GM18511 (cell line): Measurements from ENCODE around the gene SUGCT.

Experiments used
- ATAC-seq: cut with Tn5 transposase; IDR thresholded peaks from one replicate; pipeline ENCODE4 v1.9.1; 2021; ENCODE audit warnings: mild to moderate bottlenecking, moderate library complexity; ENCODE audit not compliant: unreplicated experiment

Gene SUGCT

DNA sequence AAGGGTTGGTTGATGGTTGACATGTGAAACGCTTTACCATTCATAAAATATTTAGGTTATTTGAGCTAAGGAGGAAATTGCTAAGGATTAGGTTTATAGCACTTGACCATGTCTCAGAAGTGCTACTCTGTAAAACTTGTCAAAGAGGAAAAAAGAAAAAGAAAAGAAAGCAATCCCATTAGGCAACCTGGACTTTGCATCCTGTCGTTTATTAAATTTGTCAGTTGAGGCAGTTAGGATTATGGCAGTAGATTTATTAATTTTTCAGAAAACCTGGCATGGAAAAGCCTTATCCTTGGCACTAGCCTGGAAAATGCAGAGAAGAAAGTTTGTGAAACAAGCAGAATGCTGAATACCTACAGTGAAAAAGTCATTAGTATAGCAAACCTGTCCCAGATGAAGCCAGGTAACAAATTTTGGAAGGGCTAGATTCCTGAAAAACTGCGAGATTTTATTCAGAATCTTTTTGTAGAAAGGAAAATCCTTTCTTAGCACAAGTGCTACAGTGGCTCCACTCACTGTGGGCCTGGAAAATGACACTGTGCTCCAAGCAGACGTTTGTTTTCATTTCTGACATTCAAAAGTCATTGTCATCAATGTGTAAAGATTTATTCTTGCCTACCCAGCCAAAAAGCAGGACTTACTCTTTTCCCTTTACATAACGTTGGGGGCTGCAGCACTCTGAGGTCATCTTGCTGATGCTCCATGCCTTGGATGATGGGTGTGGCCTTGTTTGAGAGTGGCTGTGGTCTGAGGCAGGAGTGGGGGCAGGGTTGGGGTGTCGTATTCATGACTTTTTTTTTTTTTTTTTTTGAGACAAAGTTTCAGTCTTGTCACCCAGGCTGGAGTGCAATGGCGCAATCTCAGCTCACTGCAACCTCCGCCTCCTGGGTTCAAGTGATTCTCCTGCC lies 664.9 kb downstream of the SUGCT start:
- ATAC-seq, result no peak

DNA sequence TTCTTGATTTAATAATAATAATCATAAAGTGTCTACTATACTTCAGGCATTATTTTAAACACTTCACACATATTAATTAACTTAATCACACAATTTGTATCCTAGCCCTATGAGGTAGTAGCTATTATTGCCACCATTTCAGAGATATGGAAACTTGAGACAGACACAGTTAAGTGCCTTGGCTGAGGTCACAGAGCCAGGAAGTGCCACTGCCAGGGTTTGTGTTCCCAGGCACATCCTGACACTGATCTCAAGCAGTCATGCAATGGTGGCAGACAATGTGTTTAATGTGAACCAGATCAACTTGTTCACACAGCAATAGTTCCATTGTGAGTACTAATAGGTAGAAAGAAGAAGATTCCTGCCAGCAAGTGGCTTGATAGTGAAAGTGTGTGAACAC lies 666.0 kb downstream of the SUGCT start:
- ATAC-seq, result no peak

DNA sequence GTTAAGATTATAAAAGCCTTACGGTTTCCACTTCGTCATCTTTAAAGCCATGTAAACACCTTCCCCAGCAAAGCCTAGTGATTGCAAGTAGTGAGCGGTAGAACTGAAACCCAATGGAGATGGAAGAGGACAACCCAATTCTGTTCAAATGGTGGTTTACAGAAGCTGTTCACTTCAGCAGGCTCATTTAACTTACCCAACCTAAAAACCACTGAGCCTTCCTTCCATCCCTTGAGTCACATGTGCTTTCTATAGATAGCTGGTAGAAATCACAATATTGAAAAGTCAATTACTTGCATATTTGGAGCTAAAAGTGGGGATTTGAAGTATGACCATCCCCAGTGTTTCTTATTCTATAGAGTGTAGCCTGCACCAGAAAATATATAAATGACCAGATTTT lies 667.7 kb downstream of the SUGCT start:
- no peak for ATAC-seq

DNA sequence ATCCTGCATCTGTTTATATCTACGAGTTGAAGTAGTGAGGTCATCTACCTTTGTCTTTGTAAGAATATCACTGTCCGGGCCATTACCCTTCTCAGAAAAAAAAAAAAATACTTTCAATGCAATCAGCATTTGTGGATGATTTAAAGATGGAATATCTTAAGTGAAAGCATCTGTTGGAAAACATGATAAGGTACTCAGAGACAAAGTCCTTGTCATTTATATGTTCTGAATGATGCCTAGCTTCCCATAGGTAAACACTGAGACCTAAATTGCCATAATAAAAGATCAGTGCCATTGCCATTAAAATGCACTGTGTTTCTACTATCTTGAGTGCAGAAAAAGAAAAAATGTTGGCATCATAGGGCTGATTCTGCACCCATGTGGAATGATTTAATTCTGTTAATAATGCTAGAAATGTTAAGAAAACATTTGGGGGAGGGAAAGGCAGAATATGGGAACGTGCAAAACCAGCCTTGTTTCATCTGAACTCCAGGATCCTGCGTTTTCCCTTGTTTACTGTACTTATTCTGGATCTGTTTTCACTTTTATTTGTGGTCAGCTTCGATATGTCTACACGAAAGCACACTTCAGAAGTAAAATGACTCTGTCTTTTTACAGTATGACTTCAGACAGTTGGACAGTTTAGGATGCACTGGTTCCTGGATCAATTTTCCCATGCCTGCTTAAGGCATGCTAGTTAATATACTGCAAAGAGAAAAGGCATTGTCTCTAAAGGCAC lies 669.8 kb downstream of the SUGCT start:
- no peak for ATAC-seq

DNA sequence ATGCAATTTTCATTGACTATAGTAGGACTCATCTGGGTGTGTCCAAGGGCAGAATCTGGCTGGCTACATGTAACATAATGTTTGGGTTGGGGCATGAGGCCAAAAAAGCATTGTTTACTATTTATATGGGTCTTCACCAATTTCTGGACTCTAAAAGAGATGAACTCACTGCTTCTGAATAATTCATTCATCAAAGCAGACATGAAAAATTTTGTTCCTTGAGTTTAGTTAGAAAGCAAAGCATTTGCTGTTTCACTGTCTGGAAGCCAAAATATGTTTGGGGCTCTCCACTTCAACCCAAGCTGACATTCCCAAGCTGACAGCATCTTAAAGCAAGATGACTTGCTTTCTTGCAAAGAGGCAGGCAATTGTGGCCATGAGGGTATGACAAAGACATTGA lies 670.6 kb downstream of the SUGCT start:
- no peak for ATAC-seq

DNA sequence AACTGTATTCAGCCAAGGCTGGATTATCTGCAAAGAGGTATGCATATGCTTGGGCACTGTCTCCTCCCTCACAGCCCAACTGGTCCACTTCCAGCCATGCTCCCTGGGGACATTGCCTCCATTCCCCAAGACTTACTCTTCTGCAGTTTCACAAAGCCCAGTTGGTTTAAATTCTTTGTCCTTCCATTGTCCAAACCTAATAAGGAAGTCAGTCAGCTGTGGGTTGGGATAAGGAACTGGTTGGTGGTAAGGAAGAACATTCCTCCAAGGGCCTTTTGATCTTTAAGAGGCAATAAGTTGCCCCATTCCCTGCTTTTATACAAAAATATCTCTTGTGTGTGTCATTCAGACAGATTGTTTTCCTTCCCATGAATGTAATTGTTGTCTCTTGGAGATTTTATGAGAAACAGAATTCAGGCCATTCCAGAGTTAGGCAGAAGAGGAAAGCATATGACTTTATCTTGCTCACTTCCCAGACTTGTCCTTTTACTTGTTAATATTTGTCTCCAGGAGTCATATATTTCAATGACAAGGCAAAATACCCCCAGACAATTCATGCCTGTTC lies 673.7 kb downstream of the SUGCT start:
- ATAC-seq, result no peak

DNA sequence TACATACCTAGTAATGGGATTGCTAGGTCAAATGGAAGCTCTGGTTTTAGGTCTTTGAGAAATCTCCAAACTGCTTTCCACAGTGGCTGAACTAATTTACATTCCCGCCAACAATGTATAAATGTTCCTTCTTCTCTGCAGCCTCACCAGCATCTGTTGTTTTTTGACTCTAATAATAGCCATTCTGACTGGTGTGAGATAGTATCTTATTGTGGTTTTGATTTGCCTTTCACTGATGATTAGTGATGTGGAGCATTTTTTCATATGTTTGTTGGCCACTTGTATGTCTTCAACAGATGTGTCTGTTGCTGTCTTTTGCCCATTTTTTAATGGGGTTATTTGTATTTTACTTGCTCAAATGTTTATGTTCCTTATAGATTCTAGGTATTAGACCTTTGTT lies 675.5 kb downstream of the SUGCT start:
- no peak for ATAC-seq

DNA sequence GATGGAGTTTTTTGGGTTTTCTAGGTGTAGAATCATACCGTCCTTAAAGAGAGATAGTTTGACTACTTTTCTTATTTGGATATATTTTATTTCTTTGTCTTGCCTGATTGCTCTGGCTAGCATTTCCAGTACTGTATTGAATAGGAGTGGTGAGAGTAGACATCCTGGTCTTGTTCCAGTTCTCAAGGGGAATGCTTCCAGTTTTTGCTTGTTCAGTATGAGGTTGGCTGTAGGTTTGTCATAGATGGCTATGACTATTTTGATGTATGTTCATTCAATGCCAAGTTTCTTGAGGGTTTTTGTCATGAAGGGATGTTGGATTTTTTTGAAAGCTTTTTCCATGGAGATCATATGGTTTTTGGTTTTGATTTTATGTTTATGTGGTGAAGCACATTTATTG lies 676.9 kb downstream of the SUGCT start:
- ATAC-seq, result no peak

DNA sequence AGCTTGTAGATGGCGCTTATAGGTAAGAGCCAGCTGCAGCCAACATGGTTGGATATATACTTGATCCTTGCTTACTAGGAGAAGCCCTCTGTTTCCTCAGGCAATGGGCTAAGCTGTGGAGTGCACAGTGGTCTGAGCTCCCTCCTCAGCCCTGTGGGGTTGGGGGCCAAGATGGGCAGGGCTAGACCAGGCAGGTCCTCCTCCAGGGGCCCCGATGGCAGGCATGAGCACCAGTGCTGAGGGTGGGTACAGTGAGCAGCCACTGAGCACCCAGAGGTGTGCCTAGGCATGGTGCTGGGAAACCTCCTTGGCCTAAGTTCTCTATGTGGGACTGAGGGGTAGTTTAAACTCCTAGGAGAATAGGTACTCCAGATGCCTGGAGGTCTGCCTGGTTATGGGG lies 680.2 kb downstream of the SUGCT start:
- no peak for ATAC-seq

DNA sequence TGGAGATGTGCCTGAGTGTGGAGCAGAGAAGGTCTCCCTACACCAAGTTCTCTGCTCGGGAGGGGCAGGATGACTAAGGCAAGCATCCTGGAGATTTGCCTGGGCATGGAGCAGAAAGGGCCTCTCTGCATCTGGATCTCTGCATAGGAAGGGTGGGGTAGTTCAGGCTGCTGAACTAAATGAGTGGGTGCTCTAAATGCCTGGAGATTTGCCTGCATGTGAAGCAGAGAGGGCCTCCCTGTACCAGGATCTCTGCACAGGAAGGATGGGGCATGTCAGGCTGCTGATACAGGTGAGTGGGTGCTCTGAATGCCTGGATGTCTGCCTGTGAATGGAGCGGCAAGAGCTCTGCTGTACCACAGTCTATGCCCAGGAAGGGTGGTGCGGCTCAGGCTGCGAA lies 680.7 kb downstream of the SUGCT start:
- ATAC-seq, result no peak

DNA sequence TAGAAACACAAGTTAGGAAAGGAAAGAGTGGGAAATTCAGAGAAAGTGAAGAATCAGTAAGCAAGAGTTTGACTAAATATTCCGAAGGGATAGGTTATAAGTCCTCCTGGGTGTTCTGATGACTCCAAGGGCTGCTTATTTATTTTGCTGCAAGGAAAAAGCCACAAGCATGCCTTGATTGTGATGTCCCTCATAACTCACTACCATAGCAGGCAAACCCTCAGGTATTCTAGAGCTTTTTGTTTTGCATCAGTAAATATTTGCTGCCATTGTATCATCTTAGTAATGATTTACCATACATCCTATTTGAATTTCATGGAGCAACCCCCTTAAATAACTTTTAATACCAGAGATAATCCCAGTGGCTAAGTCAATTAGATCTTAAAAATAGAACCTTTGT lies 688.1 kb downstream of the SUGCT start:
- no peak for ATAC-seq

DNA sequence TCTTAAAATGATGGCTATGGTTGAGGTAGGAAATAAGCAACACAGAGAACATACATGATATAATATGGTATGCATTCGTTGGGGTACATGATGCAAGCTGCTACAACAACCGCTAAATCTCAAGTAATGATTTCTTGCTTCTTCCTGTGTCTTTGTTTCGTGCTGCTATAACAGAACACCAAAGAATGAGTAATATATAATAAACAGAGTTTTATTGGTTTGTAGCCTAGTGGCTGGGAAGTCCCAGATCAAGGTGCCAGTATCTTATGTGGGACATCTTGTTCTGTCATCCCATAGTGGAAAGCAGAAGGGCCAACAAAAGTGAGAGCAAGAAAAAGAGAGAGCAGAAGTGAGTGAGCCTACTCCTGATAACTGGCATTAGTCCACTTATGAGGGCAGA lies 689.7 kb downstream of the SUGCT start:
- no peak for ATAC-seq

DNA sequence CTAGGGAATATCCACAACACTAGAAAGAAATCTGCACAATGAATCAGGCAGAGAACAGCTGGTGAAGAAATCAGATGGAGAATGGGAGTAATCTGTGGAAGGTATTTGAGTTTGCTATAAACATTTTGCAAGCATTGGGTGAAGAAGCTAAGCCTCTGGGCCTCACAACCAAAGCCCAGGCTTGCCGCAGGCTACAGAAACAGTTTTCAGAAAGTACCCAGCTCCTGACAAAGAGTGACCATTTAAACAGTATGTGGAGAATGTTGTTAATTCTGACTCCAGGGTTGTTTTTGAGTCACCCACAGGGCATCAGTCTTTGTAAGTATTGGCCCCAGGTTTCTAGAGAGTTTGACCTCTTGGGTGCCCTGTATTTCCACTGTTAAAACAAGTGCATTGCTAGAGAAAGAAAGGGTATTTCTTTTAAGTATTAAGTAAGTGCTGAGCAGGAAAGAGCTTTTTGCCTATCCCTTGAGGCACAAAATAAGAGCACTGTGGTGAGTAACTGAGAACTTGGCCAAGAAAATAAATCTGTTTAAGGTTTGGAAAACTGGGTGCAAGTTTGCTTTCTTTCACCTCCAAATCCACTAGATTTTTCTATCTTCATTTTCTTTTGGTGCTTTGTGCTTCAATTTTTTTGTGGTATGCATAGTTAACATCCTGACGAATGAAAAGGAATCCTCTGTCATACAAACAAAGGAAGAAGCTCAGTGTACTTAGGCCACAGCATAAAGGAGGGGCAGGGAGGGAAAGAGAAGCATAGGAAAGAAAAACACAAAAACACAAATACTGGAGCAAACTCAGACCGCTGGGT lies 691.8 kb downstream of the SUGCT start:
- ATAC-seq, result no peak

DNA sequence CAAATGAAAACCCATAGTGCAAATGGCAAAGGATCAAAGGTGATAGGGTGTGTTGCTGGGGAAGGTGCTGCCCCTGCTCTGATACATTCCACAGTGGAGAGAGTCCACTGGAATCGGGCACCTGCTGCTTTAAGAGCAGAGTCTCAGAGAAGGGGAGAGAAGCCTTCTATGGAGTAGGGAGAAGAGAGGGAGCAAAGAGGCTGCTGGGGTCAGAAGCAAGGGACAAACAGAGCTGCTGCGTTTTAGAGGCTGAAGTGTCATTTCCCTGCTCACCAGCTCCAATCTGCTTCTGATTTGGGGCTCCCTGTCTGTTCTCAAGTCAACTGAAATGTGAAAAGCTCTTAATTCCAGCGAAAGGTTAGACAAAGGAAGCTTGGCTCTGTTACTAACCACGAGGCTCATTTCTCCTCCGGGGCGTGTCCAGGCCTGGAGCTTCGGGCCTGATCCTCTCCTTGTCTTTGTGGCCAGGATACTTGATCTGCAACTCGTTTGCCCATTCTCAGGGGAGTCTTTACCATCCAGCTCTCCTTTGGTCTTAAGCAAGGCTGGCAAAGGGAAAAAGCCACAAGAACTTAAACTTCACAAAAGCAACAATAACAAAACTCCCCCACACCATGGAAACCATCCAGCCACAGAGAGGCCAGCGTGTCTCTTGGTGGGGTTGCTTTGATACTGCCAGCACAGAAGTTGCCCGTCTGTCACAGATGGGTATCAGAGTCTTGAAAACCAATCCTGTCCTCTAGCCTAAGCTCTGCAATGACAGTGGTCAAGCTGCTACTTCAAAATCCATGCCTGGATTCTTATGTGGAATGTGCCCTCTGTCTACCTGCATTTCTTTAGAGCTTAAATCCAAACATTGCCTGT lies 692.6 kb downstream of the SUGCT start:
- ATAC-seq, result no peak

DNA sequence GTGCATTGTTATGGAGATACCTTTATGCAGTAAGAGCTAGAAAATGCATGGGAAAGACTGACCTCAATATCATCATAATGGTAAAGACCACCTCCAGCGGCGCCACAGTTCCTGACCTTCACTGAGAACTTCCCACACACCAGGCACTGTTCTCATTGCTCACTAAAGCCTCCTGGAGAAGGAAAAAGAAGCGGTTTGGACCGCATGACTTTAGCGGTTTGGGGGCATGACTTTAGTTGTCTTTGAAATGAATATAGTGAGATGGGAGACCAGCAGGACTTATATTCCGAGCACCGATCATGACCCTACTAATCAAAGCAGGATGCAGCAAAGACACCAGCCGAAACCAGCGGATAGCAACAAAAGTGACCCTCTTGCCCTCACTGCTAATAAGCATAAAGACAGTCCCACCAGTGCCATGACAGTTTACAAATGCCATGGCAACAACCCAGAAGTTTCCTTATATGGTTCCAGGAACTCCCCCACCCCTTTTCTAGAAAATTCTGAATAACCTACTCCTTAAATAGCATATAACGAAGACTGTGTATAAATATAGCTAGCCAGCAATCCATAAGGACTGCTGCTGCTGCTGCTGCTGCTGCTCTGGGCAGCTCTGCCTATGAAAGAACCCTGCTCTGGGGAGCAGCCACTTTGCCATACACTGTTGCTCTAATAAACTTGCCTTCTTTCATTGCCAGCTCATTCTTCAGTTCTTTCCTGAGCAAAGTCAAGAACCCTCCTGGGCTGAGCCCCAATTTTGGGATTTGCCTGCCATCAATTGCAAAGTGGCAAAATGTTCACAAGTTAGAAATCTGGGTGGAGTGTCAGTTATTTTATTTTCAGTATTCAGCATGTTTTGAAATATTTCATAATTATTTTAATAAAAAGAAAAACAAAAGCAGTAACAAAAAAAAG lies 694.1 kb downstream of the SUGCT start:
- no peak for ATAC-seq

DNA sequence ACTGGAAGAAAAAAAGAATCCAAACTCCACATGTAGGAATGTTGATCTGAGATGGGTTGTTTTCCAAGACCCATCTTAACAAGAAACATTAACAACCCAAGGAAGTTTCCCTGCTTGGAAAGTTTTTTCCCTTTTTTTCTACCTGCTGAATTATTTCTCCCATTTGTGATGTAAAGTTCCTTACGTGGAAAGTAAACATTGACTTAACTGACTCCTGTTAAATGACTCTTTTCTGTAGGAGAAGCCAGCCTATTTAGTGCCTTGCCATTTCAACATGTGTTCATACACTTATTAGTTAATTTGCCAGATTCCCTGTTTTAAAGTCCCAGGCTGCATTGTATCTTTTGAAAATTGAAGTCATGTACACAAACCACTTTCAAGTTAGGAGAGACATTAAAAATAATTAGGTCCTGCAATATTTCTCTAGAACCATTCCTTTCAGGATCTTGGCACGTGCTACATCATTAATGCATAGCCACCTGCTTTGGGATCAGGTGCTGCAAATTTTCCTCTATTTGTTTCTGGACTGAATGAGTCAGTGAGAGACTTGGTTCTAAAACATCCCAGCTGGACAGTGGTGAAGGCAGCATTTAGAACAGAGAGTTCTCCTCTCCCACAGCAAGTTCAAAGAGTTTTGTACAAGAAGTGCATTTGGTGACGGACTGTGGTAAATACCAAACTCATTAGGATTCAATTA lies 698.5 kb downstream of the SUGCT start:
- ATAC-seq, result no peak

DNA sequence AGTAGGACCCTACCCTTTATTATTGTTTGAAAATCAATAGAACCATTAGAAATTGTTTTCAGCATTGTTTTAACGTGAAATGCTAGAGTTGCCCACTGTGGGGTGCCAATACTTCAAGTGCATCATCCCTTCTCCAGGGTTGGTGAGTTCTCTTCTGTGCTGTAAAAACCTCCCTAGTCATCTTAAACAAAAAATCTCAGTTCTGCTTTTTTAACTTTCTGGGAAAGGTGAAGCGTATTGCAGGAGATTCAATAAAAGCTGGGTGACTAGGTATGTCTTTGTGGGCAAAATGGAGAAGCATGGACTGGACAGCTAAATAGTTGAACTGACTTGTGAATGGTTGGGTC lies 699.1 kb downstream of the SUGCT start:
- no peak for ATAC-seq

DNA sequence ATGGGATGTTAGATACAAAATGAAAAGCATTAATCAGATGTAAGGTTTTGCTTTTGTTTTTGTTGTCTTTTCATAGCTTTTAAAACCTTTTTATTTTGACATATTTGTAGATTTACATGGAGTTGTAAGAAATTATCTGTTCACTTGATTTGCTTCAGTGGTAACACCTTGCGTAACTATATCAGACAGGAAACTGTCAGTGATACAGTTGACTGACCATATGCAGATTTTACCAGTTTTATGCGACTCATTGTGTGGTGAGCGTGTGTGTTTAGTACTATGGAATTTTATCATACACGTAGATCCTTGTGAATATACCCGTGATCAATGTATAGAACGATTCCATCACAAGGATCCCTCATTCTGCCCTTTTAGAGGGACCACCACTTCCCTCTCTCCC lies 701.4 kb downstream of the SUGCT start:
- ATAC-seq, result peak; percentile 72

DNA sequence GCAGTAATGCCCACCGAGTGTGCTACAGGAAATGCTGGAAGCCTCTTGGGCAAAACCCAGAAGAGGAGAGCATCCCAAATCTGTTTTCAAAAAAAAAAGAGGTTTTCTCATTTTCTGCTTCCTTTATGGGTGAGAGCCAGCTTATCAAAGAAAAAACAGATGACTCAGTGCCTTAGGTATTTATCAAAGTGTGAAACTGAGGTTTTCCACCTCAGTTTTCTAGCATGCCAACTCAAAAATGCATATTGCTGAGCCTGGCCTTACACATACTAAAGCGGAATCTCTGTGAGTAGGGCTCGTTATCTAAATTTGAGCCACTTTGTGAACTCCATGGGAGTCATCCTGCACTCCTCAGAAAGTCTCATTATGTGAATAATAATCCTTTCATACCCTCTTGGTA lies 705.1 kb downstream of the SUGCT start:
- ATAC-seq, result no peak
